IPS DF 4.7 (cell line): ENCODE results near the gene VGLL4.
"Not testable (repeated sequence)": the region's sequence is repeated elsewhere in the genome, so short reads cannot be mapped to it uniquely, and the experiment has no call there.

Source experiments
- DNase-seq: peaks from one replicate; pipeline ENCODE4 v3.0.0-alpha.2; 2013; ENCODE audit warnings: low spot score; ENCODE audit errors: extremely low read depth

VGLL4 gene

DNA sequence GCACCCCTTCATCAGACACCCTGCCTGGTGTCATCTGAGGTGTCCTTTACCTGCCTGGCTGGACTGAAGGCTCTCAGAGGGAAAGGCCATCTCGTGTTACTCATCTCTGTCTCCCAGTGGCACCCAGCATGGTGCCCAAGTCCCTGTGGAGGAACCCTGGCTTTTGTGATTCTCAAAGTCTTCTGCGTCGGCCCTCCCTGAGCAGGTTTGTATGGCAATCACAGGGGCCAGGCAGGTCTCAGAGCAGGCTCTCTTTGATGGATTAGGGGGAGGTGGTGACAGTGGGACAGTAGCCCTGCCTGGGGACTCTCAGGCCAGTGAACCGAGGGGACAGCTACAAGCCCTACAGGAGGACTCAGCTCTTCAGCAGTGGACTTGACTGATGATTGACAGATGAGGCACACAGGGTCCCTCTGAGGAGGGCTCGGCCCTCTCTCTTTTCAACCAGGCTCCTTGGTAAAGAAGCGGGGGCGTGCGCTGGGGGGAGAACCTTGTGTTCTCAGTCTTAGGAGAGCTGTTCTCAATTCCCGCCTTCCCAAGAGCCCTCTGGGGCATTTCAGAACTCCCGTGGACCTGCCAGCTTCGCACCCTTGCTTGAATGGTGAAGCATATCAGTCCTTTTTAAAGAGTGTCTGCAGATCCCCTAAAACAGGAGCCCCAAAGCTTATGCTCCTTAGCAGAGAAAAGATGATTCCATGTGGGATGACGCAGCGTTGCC is 108.3 kb downstream of the VGLL4 start:
- DNase-seq, result no peak

DNA sequence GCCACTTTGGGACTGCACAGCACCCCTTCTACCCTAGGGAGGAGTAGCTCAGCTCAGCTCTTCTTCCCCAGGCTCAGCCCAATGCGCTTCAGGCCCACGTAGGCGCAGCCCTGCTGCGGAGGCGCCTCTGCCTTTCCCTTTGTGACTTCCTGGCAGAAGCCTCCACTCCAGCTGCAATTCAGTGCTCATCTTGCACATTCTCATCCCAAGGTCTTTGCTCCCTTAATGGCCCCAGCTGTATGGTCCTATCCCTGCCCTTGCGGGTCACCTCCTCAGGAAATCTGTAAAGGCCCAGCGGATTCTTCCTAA is 109.0 kb downstream of the VGLL4 start:
- DNase-seq, result no peak

- no peak for DNase-seq
Observed at GRCh38 chr3:11534011-11534792, 109.5 kb downstream of the VGLL4 start.

GRCh38 chr3:11532931-11533391 is 110.8 kb downstream of the VGLL4 start:
- DNase-seq, result no peak

GRCh38 chr3:11530153-11530721 is 113.5 kb downstream of the VGLL4 start:
- DNase-seq, result no peak

GRCh38 chr3:11529281-11529680 is 114.4 kb downstream of the VGLL4 start:
- DNase-seq, result no peak

DNA sequence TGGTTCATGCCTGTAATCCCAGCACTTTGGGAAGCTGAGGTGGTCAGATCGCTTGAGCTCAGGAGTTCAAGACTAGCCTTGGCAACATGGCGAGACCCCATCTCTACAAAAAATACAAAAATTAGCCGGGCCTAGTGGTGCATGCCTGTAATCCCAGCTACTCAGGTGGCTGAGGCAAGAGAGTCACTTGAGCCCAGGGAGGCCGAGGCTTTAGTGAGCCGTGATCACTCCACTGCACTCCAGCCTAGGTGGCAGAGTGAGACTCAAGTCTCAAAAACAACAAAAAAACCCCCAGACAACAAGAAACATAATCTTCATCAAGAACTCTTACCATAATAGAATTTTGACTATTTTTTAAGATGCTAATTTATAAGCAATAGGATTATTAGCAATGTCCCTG is 117.6 kb downstream of the VGLL4 start:
- DNase-seq, result not testable (repeated sequence)

- no peak for DNase-seq
Observed at GRCh38 chr3:11523572-11524101, 120.1 kb downstream of the VGLL4 start.

DNA sequence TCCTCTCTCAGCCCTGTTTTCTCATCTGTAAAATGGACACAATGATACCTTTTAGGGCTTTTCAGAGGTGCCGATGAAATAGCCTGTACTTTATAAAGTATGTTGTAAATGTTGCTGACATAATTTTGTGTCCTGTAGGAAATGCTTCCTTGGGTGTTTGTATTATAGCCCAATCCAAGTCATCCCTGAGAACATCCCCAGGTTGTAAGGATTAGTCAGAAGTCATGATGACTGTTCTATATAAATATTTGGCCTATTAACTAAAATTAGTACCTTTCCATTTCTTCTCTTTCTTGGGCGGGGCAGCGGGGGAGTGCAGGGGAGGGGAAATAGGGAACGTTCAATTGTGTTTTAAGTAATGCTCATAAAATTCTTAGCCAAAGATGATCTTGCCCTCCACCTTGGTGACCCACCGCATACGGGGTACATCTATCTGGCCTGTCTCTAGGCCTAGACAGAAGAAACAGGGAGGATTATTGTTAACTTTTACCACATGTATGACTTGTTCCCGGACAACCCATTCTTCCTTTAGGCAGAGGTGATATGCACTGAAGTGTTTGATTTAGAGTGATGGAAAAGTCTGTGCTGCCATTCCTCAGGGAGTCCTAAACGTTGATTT is 120.7 kb downstream of the VGLL4 start:
- DNase-seq, result no peak

- no peak for DNase-seq
Observed at GRCh38 chr3:11522398-11522715, 121.4 kb downstream of the VGLL4 start.

DNA sequence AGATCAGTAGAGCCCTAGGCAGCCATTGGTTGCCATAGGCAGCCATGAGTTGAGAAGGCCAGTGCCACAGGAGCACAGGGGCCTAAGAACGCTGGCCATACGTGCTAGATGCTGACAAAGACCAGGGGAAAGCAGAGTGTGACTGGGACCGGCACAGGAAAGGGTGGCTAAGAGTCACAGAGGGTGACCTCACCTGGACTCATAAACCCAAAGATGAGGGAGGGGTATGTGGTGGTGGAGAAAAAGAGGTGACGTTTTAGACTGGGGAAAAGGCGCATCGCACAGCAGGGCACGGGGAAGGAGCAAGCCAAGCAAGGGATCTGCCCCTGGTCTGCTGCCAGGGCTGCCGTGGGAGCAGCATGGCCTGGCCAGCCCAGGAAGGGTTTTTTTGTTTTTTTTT is 122.5 kb downstream of the VGLL4 start:
- DNase-seq, result no peak

DNA sequence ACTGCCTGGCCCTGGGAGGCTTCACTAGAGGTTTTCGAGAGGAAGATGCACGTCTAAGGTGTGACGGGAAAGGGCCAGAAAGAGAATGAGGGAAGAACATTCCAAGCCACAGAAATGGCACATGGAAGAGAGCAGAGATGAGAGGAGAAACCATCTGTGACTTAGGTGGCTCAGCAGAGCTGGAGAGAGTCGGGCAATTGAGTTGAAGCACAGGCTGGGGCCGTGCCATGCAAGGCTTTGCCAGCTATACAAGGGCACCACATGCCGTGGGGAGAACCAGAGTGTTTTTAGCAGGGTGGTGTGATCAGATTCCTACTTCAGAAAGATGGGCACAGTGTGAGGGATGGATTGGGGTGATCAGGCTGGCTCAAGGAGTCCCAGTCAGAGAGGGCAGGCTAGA is 126.1 kb downstream of the VGLL4 start:
- no peak for DNase-seq

GRCh38 chr3:11514191-11514821 is 129.4 kb downstream of the VGLL4 start:
- no peak for DNase-seq

DNA sequence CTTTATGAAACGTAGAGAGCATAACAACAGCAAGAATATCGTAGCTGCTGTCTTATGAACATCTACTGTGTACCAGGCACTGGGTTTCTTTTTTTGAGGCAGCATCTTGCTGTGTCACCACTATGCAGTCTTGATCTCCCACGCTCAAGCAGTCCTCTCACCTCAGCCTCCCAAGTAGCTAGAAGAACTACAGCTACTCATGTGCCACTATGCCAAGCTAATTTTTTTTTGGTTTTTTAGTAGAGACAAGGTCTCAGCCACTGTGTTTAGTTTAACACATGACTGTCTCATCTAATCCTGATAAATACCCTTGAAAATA is 129.9 kb downstream of the VGLL4 start:
- DNase-seq, result no peak

DNA sequence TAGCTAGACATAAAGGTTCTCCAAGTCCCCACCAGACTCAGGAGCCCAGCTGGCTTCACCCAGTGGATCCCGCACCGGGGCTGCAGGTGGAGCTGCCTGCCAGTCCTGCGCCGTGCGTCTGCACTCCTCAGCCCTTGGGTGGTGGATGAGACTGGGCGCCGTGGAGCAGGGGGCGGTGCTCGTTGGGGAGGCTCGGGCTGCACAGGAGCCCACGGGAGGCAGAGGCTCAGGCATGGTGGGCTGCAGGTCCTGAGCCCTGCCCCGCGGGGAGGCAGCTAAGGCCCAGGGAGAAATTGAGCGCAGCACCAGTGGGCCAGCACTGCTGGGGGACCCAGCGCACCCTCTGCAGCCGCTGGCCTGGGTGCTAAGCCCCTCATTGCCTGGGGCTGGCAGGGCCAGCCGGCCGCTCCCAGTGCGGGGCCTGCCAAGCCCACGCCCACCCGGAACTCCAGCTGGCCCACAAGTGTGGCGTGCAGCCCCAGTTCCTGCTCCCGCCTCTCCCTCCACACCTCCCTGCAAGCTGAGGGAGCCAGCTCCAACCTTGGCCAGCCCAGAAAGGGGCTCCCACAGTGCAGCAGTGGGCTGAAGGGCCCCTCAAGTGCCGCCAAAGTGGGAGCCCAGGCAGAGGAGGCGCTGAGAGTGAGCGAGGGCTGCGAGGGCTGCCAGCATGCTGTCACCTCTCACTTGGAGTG is 130.4 kb downstream of the VGLL4 start:
- not testable (repeated sequence) for DNase-seq

DNA sequence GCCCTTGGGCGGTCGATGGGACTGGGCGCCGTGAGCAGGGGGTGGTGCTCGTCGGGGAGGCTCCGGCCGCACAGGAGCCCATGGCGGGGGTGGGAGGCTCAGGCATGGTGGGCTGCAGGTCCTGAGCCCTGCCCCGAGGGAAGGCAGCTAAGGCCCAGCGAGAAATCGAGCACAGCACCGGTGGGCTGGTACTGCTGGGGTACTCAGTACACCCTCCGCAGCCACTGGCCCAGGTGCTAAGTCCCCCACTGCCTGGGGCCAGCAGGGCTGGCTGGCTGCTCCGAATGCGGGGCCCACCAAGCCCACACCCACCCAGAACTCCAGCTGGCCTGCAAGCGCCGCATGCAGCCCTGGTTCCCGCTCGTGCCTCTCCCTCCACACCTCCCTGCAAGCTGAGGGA is 132.1 kb downstream of the VGLL4 start:
- not testable (repeated sequence) for DNase-seq

- DNase-seq, result no peak
Observed at GRCh38 chr3:11510356-11510755, 133.4 kb downstream of the VGLL4 start.

GRCh38 chr3:11510001-11510340 is 133.7 kb downstream of the VGLL4 start:
- no peak for DNase-seq

DNA sequence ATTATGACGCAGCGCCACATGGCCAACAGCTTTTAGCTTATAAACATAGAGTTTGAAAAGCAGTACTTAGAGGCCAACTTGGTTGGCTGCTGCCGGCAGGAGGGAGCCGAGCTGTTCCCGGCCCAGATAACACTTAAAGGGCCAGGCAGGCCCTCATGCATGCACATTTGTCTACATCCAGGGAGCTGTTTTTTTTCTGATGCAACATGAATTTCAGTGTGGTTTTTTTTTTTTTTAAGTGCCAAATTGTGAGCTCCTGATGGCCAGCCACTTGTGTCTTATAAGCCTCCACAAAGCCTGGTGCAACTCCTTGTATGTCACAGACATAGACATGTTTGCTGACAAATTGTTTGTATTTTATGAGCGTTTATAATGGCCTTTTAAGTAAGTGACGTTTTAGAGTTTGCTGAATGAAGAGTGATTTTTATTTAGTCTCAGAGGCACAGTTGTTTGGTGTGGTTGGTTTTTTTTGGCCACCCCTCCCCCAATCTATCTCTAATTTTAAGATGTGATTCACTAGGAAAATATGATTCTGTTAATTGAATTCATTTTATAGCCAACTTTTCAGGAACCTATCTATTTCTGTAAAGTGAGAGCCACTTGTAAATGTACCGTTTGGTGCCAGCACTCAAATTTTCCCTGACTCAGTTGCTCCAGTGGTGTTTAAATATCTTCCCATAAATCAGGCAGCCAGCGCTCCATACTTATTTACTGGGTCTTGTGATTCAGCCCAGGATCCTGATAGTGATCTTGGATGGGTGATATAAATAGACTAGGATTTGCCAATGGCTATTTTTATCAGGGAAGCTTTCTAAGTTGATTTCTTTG is 134.3 kb downstream of the VGLL4 start:
- DNase-seq, result no peak
